CD14-positive monocyte (primary cell): Measurements from ENCODE around the gene ZBTB7C. TPM values are rescaled to one million over a fixed set of nuclear protein-coding genes. Genes with fewer than 3 reads are reported as not detected.

ENCODE experiments used
- DNase-seq, 3 donors: peaks; one replicate each; pipeline ENCODE4 v3.0.0-alpha.2; 2011 to 2022
- H2AFZ ChIP-seq: 2 replicates; pipeline ENCODE4 v1.6.0; 2012; ENCODE audit warnings: mild to moderate bottlenecking, low read depth, low read length, inconsistent platforms; ENCODE audit not compliant: insufficient read depth, poor library complexity, severe bottlenecking
- H3K27ac ChIP-seq, 2 donors: 1 replicate in 1 of 2; 2 replicates in 1 of 2; pipeline ENCODE4 v1.5.1; 2012 to 2013; ENCODE audit warnings: low read length in 2 of 2, control low read depth in 1 of 2, inconsistent platforms in 1 of 2, low read depth in 1 of 2, mild to moderate bottlenecking in 1 of 2
- H3K27me3 ChIP-seq, 2 donors: one replicate each; pipeline versions ENCODE4 v1.6.0 to v1.6.1; 2011 to 2013; ENCODE audit warnings: low read length in 2 of 2; ENCODE audit not compliant: control insufficient read depth in 2 of 2, insufficient read depth in 2 of 2
- H3K36me3 ChIP-seq, 2 donors: replicated peaks in 1 of 2; 1 replicate in 1 of 2; 2 replicates in 1 of 2; pipeline versions ENCODE4 v1.5.1 to v1.6.1; 2012 to 2013; ENCODE audit warnings: low read length in 2 of 2, control low read depth in 1 of 2, inconsistent platforms in 1 of 2, mild to moderate bottlenecking in 1 of 2; ENCODE audit not compliant: insufficient read depth in 2 of 2, control insufficient read depth in 1 of 2
- H3K4me1 ChIP-seq, 2 donors: 1 replicate in 1 of 2; 2 replicates in 1 of 2; pipeline versions ENCODE4 v1.5.1 to v1.6.1; 2012 to 2013; ENCODE audit warnings: low read length in 2 of 2, control low read depth in 1 of 2, inconsistent platforms in 1 of 2, mild to moderate bottlenecking in 1 of 2, moderate library complexity in 1 of 2; ENCODE audit not compliant: insufficient read depth in 2 of 2, control insufficient read depth in 1 of 2
- H3K4me2 ChIP-seq: replicated peaks from 2 replicates; pipeline ENCODE3; 2012; ENCODE audit warnings: low read length, moderate library complexity, mild to moderate bottlenecking; ENCODE audit not compliant: poor library complexity, severe bottlenecking; ENCODE audit errors: extremely low read depth
- H3K4me3 ChIP-seq, 3 experiments: fragments of 200-600 bp in 1 of 3; sonication (generic) in 1 of 3; replicated peaks in 1 of 3; 1 replicate in 2 of 3; 2 replicates in 1 of 3; pipeline ENCODE4 v1.5.1; 2011 to 2013; ENCODE audit warnings: low read length in 3 of 3, mild to moderate bottlenecking in 3 of 3, control low read depth in 2 of 3, low read depth in 2 of 3, inconsistent platforms in 1 of 3, moderate library complexity in 1 of 3
- H3K79me2 ChIP-seq: 2 replicates; pipeline ENCODE4 v1.6.0; 2012; ENCODE audit warnings: mild to moderate bottlenecking, control low read depth, inconsistent platforms, low read length, moderate library complexity; ENCODE audit not compliant: insufficient read depth
- H3K9ac ChIP-seq: 2 replicates; pipeline ENCODE4 v1.6.0; 2017; ENCODE audit warnings: low read length, mild to moderate bottlenecking; ENCODE audit not compliant: insufficient read depth, poor library complexity, severe bottlenecking
- H3K9me3 ChIP-seq, 2 donors: replicated peaks in 1 of 2; 1 replicate in 1 of 2; 2 replicates in 1 of 2; pipeline versions ENCODE4 v1.5.1 to v1.6.1; 2012 to 2013; ENCODE audit warnings: low read length in 2 of 2, control low read depth in 1 of 2; ENCODE audit not compliant: control insufficient read depth in 1 of 2, insufficient read depth in 1 of 2
- H4K20me1 ChIP-seq: 2 replicates; pipeline ENCODE4 v1.6.0; 2012; ENCODE audit warnings: mild to moderate bottlenecking, low read length, control low read depth, moderate library complexity; ENCODE audit not compliant: insufficient read depth
- H3K27ac Mint-ChIP-seq, 7 donors: one replicate each; pipeline ENCODE4 v1.8.0; 2020; ENCODE audit warnings: mild to moderate bottlenecking in 7 of 7, mixed read lengths in 7 of 7, moderate library complexity in 6 of 7, inconsistent platforms in 2 of 7
- H3K27me3 Mint-ChIP-seq, 3 donors: one replicate each; pipeline ENCODE4 v1.8.0; 2021 to 2022; ENCODE audit warnings: low read depth in 3 of 3, mild to moderate bottlenecking in 3 of 3, mixed read lengths in 3 of 3, moderate library complexity in 3 of 3, inconsistent platforms in 1 of 3
- H3K36me3 Mint-ChIP-seq, 2 donors: one replicate each; pipeline ENCODE4 v1.8.0; 2020; ENCODE audit warnings: mixed read lengths in 2 of 2, inconsistent platforms in 1 of 2, mild to moderate bottlenecking in 1 of 2
- H3K4me1 Mint-ChIP-seq: one replicate; pipeline ENCODE4 v1.8.0; 2020; ENCODE audit warnings: mild to moderate bottlenecking, mixed read lengths
- H3K4me3 Mint-ChIP-seq, 2 donors: one replicate each; pipeline ENCODE4 v1.8.0; 2020; ENCODE audit warnings: mild to moderate bottlenecking in 2 of 2, mixed read lengths in 2 of 2, moderate library complexity in 1 of 2
- H3K9me3 Mint-ChIP-seq, 7 donors: one replicate each; pipeline ENCODE4 v1.8.0; 2020 to 2022; ENCODE audit warnings: mixed read lengths in 7 of 7, mild to moderate bottlenecking in 6 of 7, moderate library complexity in 6 of 7, inconsistent platforms in 2 of 7
- WGBS: methylation state at CpG from one replicate; pipeline ENCODE4 v1.1.5; 2013; ENCODE audit warnings: missing lambda C conversion rate; ENCODE audit not compliant: insufficient coverage; 5-methylcytosine and 5-hydroxymethylcytosine counted together
- intact Hi-C, 2 donors: fragments of 100-400 bp; cut with micrococcal nuclease; formaldehyde crosslinking; loops; one replicate each; pipeline versions ENCODE4 v1.15.0 to v1.15.1; 2023
- polyA plus RNA-seq, 3 donors: library from polyadenylated mRNA; depleted of rRNA in 1 of 3; unstranded in 2 of 3; stranded (reverse) in 1 of 3; fragments of 300-500 nt in 2 of 3; fragments of >200 nt in 1 of 3; fragmentation: Illumina TruSeq in 2 of 3; gene quantifications; 1 replicate in 2 of 3; 2 replicates in 1 of 3; pipeline ENCODE4 v1.2.3, GENCODE V29; 2012 to 2021
- TF ChIP-seq, protein P1 (sequence below): fragments of 200-600 bp; IDR thresholded peaks from one replicate; pipeline ENCODE4 v1.8.0; 2022; ENCODE audit warnings: antibody characterized with exemption, mild to moderate bottlenecking

ZBTB7C gene
- polyA plus RNA-seq, 3 donors: 0.03 to 0.09 TPM; not detected in 1

DNA sequence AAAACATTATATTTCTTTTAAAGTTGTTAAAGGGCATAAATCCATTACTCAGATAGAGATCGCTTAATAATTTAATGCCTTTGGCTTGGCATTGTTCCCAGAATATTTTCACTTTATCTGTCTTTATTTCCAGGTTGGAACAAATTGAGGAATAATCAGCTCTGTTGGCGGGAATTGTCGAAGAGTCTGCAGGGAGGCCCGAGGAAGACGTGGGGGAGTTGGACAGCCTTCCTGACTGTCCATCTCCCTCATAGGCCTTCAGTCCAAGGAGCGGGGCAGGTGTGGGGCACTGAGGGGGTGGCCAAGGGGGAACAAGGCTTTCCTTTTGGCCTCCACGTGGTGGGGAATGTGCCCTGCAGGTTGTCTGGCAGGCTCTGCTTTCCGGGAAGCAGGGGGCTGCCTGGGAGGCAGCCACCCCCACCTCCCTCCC is 179.6 kb downstream of the ZBTB7C start:
- no peak overlapping the region for H3K4me3 Mint-ChIP-seq
- H3K4me1 Mint-ChIP-seq: peaks cover 41% of the 10 kb centered on the region
- peak overlapping the region in 1 of 7 donors; percentile 11 for H3K27ac Mint-ChIP-seq
- Histone ChIP-seq H3K9me3 (no peaks in the 10 kb centered on the region), H4K20me1 (no peaks in the 10 kb centered on the region), H2AFZ (no peak overlapping the region), H3K36me3 (no peaks in the 10 kb centered on the region), H3K9ac (no peak overlapping the region), H3K27me3 (no peaks in the 10 kb centered on the region), H3K4me1 (peaks cover 19 to 51% of the 10 kb centered on the region in 2 donors), H3K4me3 (no peak overlapping the region), H3K79me2 (no peaks in the 10 kb centered on the region), H3K4me2 (no peak overlapping the region), H3K27ac (no peak overlapping the region)
- DNase-seq: no peak
- peaks cover 0 to 2% (median 0%) of the 10 kb centered on the region in 7 donors for H3K9me3 Mint-ChIP-seq
- H3K27me3 Mint-ChIP-seq: peaks cover 3 to 7% (median 3%) of the 10 kb centered on the region in 3 donors
- TF ChIP-seq, protein P1, sequence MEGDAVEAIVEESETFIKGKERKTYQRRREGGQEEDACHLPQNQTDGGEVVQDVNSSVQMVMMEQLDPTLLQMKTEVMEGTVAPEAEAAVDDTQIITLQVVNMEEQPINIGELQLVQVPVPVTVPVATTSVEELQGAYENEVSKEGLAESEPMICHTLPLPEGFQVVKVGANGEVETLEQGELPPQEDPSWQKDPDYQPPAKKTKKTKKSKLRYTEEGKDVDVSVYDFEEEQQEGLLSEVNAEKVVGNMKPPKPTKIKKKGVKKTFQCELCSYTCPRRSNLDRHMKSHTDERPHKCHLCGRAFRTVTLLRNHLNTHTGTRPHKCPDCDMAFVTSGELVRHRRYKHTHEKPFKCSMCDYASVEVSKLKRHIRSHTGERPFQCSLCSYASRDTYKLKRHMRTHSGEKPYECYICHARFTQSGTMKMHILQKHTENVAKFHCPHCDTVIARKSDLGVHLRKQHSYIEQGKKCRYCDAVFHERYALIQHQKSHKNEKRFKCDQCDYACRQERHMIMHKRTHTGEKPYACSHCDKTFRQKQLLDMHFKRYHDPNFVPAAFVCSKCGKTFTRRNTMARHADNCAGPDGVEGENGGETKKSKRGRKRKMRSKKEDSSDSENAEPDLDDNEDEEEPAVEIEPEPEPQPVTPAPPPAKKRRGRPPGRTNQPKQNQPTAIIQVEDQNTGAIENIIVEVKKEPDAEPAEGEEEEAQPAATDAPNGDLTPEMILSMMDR: no peak
- intact Hi-C loops: no loop called here
- WGBS: no CpG with 5 or more reads among the region's 8 CpGs
- H3K36me3 Mint-ChIP-seq: no peaks in the 10 kb centered on the region

- peaks cover 3 to 5% (median 3%) of the 10 kb centered on the region in 3 donors for H3K27me3 Mint-ChIP-seq
- Histone ChIP-seq H3K9me3 (no peaks in the 10 kb centered on the region), H3K27ac (peak overlapping the region in 1 of 2 donors; percentile 48), H3K36me3 (no peaks in the 10 kb centered on the region), H3K9ac (no peak overlapping the region), H3K27me3 (no peaks in the 10 kb centered on the region), H3K4me2 (no peak overlapping the region), H3K79me2 (no peaks in the 10 kb centered on the region), H2AFZ (no peak overlapping the region), H4K20me1 (no peaks in the 10 kb centered on the region), H3K4me3 (no peak overlapping the region), H3K4me1 (peaks cover 19 to 59% of the 10 kb centered on the region in 2 donors)
- DNase-seq: no peak
- H3K4me1 Mint-ChIP-seq: peaks cover 41% of the 10 kb centered on the region
- H3K36me3 Mint-ChIP-seq: no peaks in the 10 kb centered on the region
- no peak overlapping the region for H3K4me3 Mint-ChIP-seq
- WGBS: 97% methylated on average over 9 of the region's 10 CpGs
- H3K9me3 Mint-ChIP-seq: peaks cover 0 to 2% (median 0%) of the 10 kb centered on the region in 7 donors
- TF ChIP-seq, protein P1: no peak
- peak overlapping the region in 5 of 7 donors; percentile 69 to 89 (median 85) for H3K27ac Mint-ChIP-seq
- intact Hi-C loops: no loop called here
These were observed 180.3 kb downstream of the ZBTB7C start for GRCh38 chr18:48228841-48229240.
